Measurements from ENCODE around the gene EEF2K.
"Not testable (repeated sequence)": the region's sequence is repeated elsewhere in the genome, so short reads cannot be mapped to it uniquely, and the experiment has no call there.

Gene EEF2K

GRCh38 chr16:22213236-22213635 is 7.2 kb downstream of the EEF2K start:
- FAIRE-seq: no peak

- FAIRE-seq: no peak
These were observed 7.7 kb downstream of the EEF2K start for GRCh38 chr16:22213801-22214200.

GRCh38 chr16:22214402-22214801 is 8.3 kb downstream of the EEF2K start:
- no peak for FAIRE-seq

- FAIRE-seq: no peak
These were observed 8.8 kb downstream of the EEF2K start for GRCh38 chr16:22214889-22215288.

- FAIRE-seq: no peak
These were observed 10.2 kb downstream of the EEF2K start for GRCh38 chr16:22216191-22216831.

- not testable (repeated sequence) for FAIRE-seq
These were observed 10.8 kb downstream of the EEF2K start for GRCh38 chr16:22216832-22217225.

- no peak for FAIRE-seq
These were observed 12.0 kb downstream of the EEF2K start for GRCh38 chr16:22217890-22218730.

- no peak for FAIRE-seq
These were observed 13.5 kb downstream of the EEF2K start for GRCh38 chr16:22219389-22220068.

GRCh38 chr16:22220069-22220440 is 14.0 kb downstream of the EEF2K start:
- FAIRE-seq: no peak

- no peak for FAIRE-seq
These were observed 14.6 kb downstream of the EEF2K start for GRCh38 chr16:22220714-22221113.

- FAIRE-seq: no peak
These were observed 15.9 kb downstream of the EEF2K start for GRCh38 chr16:22222006-22222405.

- no peak for FAIRE-seq
These were observed 16.9 kb downstream of the EEF2K start for GRCh38 chr16:22222998-22223397.

- FAIRE-seq: no peak
These were observed 19.0 kb downstream of the EEF2K start for GRCh38 chr16:22225060-22225459.

GRCh38 chr16:22229889-22230288 is 23.8 kb downstream of the EEF2K start:
- FAIRE-seq: no peak

GRCh38 chr16:22232277-22233036 is 26.4 kb downstream of the EEF2K start:
- no peak for FAIRE-seq

GRCh38 chr16:22233037-22233372 is 26.9 kb downstream of the EEF2K start:
- FAIRE-seq: no peak

- FAIRE-seq: no peak
These were observed 30.0 kb downstream of the EEF2K start for GRCh38 chr16:22235839-22236745.

GRCh38 chr16:22239131-22239805 is 33.2 kb downstream of the EEF2K start:
- no peak for FAIRE-seq

GRCh38 chr16:22240023-22240710 is 34.1 kb downstream of the EEF2K start:
- FAIRE-seq: no peak

GRCh38 chr16:22250522-22250921 is 44.4 kb downstream of the EEF2K start:
- no peak for FAIRE-seq

GRCh38 chr16:22252317-22252716 is 46.2 kb downstream of the EEF2K start:
- FAIRE-seq: no peak

Data from endometrium (tissue), 2 donors.